Endothelial cell of umbilical vein (primary cell): ENCODE results near the gene RAB7A. TPM values are rescaled to one million over a fixed set of nuclear protein-coding genes. Genes with fewer than 3 reads are reported as not detected.

Experiments
- BruUV-seq: library from RNA; stranded (reverse); fragments of 400-500 nt; replicated peaks from 2 replicates; lab custom pipeline; 2021; lab: Mats Ljungman, UMichigan
- CTCF ChIA-PET: fragments of 300-600, 350-600 bp; sonication (Branson Sonifier 250); formaldehyde crosslinking; loops from one replicate; lab custom pipeline; 2021; ENCODE audit warnings: antibody characterized with exemption, inconsistent platforms; lab: Charles Lee
- POLR2A ChIA-PET: fragments of 300-600, 350-600 bp; sonication (Branson Sonifier 250); formaldehyde crosslinking; loops from one replicate; lab custom pipeline; 2021; ENCODE audit warnings: antibody characterized with exemption, inconsistent platforms; lab: Charles Lee
- DNase-seq: peaks from one replicate; pipeline ENCODE4 v3.0.0-alpha.2; 2011; ENCODE audit warnings: low read depth, low spot score
- FAIRE-seq: peaks from 2 replicates; lab custom pipeline; 2011; peaks lifted over from hg19 to GRCh38; lab: Jason Lieb, UNC
- H2AFZ ChIP-seq: 2 replicates; pipeline ENCODE4 v1.6.0; 2012; ENCODE audit warnings: low read depth, low read length, control low read depth, inconsistent platforms
- H3K27ac ChIP-seq: 2 replicates; pipeline ENCODE4 v1.5.1; 2011; ENCODE audit warnings: low read depth, mild to moderate bottlenecking, control low read depth, low read length, moderate library complexity; ENCODE audit not compliant: insufficient read depth
- H3K27me3 ChIP-seq, 2 experiments: 2 replicates each; pipeline versions ENCODE4 v1.6.0 to v1.6.1; 2011; ENCODE audit warnings: low read length in 2 of 2, mixed read lengths in 1 of 2; ENCODE audit not compliant: control insufficient read depth in 2 of 2, insufficient read depth in 2 of 2
- H3K36me3 ChIP-seq, 2 experiments: 2 replicates in 1 of 2; 3 replicates in 1 of 2; pipeline ENCODE4 v1.5.1; 2011; ENCODE audit warnings: low read length in 2 of 2, mild to moderate bottlenecking in 1 of 2, moderate library complexity in 1 of 2; ENCODE audit not compliant: control insufficient read depth in 2 of 2, insufficient read depth in 2 of 2; ENCODE audit errors: extremely low read depth in 1 of 2
- H3K4me1 ChIP-seq: 3 replicates; pipeline ENCODE4 v1.5.1; 2011; ENCODE audit warnings: mild to moderate bottlenecking, low read length; ENCODE audit not compliant: control insufficient read depth, insufficient read depth; ENCODE audit errors: extremely low read depth
- H3K4me2 ChIP-seq: 2 replicates; pipeline ENCODE4 v1.6.1; 2011; ENCODE audit warnings: low read length, control low read depth, mixed read lengths; ENCODE audit not compliant: insufficient read depth
- H3K4me3 ChIP-seq, 3 experiments: fragments of 200-600 bp in 1 of 3; sonication (generic), shearing (Covaris generic) in 1 of 3; replicated peaks in 1 of 3; 2 replicates each; pipeline ENCODE4 v1.5.1; 2011 to 2016; ENCODE audit warnings: control low read depth in 3 of 3, low read length in 3 of 3, mild to moderate bottlenecking in 2 of 3, inconsistent platforms in 1 of 3, low read depth in 1 of 3, moderate library complexity in 1 of 3; ENCODE audit not compliant: insufficient read depth in 1 of 3
- H3K79me2 ChIP-seq: 2 replicates; pipeline ENCODE4 v1.6.0; 2012; ENCODE audit warnings: low read length, inconsistent platforms; ENCODE audit not compliant: control insufficient read depth, insufficient read depth
- H3K9ac ChIP-seq: replicated peaks from 2 replicates; pipeline ENCODE3; 2011; ENCODE audit warnings: low read length, control low read depth; ENCODE audit not compliant: insufficient read depth; ENCODE audit errors: extremely low read depth
- H3K9me1 ChIP-seq: replicated peaks from 3 replicates; pipeline ENCODE4 v1.6.0; 2011; ENCODE audit warnings: mild to moderate bottlenecking, low read length; ENCODE audit not compliant: control insufficient read depth, insufficient read depth; ENCODE audit errors: extremely low read depth
- H3K9me3 ChIP-seq: replicated peaks from 2 replicates; pipeline ENCODE4 v1.5.1; 2012; ENCODE audit warnings: low read length, inconsistent platforms; ENCODE audit not compliant: control insufficient read depth, insufficient read depth
- H4K20me1 ChIP-seq: replicated peaks from 2 replicates; pipeline ENCODE3; 2011; ENCODE audit warnings: mild to moderate bottlenecking, low read length; ENCODE audit not compliant: control insufficient read depth, insufficient read depth; ENCODE audit errors: extremely low read depth
- EZH2 ChIP-seq: IDR thresholded peaks from 2 replicates; pipeline ENCODE4 v1.6.1; 2012; ENCODE audit warnings: borderline replicate concordance, low read depth, mild to moderate bottlenecking, moderate library complexity, low read length, inconsistent platforms; ENCODE audit not compliant: severe bottlenecking
- FOS ChIP-seq: IDR thresholded peaks from 2 replicates; pipeline ENCODE4 v1.6.1; 2011; ENCODE audit warnings: mild to moderate bottlenecking, low read length, moderate library complexity, borderline replicate concordance; ENCODE audit not compliant: insufficient read depth
- GATA2 ChIP-seq: IDR thresholded peaks from 2 replicates; pipeline ENCODE4 v1.7.0; 2011; ENCODE audit warnings: low read depth, mild to moderate bottlenecking, moderate library complexity, mixed read lengths, low read length; ENCODE audit not compliant: insufficient read length, insufficient read depth
- JUN ChIP-seq: IDR thresholded peaks from 2 replicates; pipeline ENCODE4 v1.6.1; 2011; ENCODE audit warnings: borderline replicate concordance, low read depth; ENCODE audit not compliant: insufficient read length, insufficient read depth
- MYC ChIP-seq: IDR thresholded peaks from one replicate; pipeline ENCODE4 v1.6.1; 2011; ENCODE audit warnings: mild to moderate bottlenecking, low read depth, low read length
- POLR2A ChIP-seq: IDR thresholded peaks from 2 replicates; pipeline ENCODE4 v1.6.1; 2012; ENCODE audit warnings: low read depth, mild to moderate bottlenecking, control low read depth, low read length
- POLR2AphosphoS5 ChIP-seq: IDR thresholded peaks from 2 replicates; pipeline ENCODE4 v1.6.1; 2012; ENCODE audit warnings: low read depth, mild to moderate bottlenecking, control low read depth, low read length, moderate library complexity; ENCODE audit not compliant: insufficient read depth
- dilution Hi-C: fragments of 300-500 bp; cut with MboI; formaldehyde crosslinking; loops from one replicate; pipeline ENCODE4 v1.15.0; 2019; ENCODE audit warnings: low sequenced_read_pairs; ENCODE audit not compliant: extremely low pct_ligation_motif_present
- intact Hi-C: fragments of 100-400 bp; cut with micrococcal nuclease; formaldehyde crosslinking; loops from one replicate; pipeline ENCODE4 v1.10.0; 2022
- polyA plus RNA-seq, 4 experiments: library from polyadenylated mRNA; depleted of rRNA in 3 of 4; stranded (reverse) in 3 of 4; unstranded in 1 of 4; fragments of >200 nt; gene quantifications; 2 replicates each; pipeline versions ENCODE4 v1.2.1 to v1.2.3, GENCODE V29; 2011 to 2012; ENCODE audit warnings: missing spikeins in 1 of 4
- total RNA-seq: library from RNA; stranded (reverse); gene quantifications from 2 replicates; pipeline ENCODE4 v1.2.3, GENCODE V29; 2021
- TF ChIP-seq, protein P1 (sequence below): IDR thresholded peaks from 2 replicates; pipeline ENCODE4 v1.6.1; 2011; ENCODE audit not compliant: insufficient read depth, insufficient read length
- TF ChIP-seq, protein P2 (sequence below), 2 donors: IDR thresholded peaks; 1 replicate in 1 of 2; 2 replicates in 1 of 2; pipeline ENCODE4 v1.5.1; 2011; ENCODE audit warnings: low read length in 2 of 2, mild to moderate bottlenecking in 2 of 2, moderate library complexity in 2 of 2, control low read depth in 1 of 2, inconsistent platforms in 1 of 2, low read depth in 1 of 2; ENCODE audit not compliant: insufficient read depth in 1 of 2; ENCODE audit errors: extremely low read depth in 1 of 2

The RAB7A gene
- total and polyA plus RNA-seq, 2 donors (not counting 3 experiments of a cell fraction or from before 2014, with no cell fraction given): 243 to 262 TPM

DNA sequence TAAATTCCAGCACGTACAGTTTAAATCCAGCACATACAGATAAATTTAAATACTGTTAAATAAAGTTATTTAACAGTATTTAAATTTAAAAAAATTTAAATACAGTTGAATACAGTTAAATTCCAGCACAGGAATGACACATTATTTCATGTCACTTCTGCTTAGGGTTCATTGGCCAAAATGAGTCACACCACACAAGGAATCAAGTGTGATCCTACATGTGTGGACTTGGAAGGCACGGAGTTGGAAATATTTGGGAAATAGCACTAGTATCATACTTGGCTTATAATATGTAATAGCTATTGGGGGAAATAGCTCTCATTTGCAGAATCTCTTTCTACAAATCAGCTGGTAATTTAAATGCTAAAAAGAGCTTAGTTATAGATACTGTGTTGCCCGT is 10.6 kb downstream of the RAB7A start:
- FAIRE-seq: no peak
- Histone ChIP-seq H3K9me3 (no peaks in the 10 kb centered on the region), H3K27me3 (no peaks in the 10 kb centered on the region), H3K4me3 (no peak overlapping the region), H3K36me3 (peaks cover 0 to 2% of the 10 kb centered on the region in 2 experiments), H3K4me1 (no peaks in the 10 kb centered on the region), H2AFZ (no peak overlapping the region), H3K4me2 (no peak overlapping the region), H4K20me1 (peaks cover 42% of the 10 kb centered on the region), H3K27ac (no peak overlapping the region), H3K9ac (no peak overlapping the region), H3K9me1 (no peaks in the 10 kb centered on the region), H3K79me2 (peaks cover 96% of the 10 kb centered on the region)
- dilution Hi-C loops (no loop called here), intact Hi-C loops (no loop called here)
- TF ChIP-seq EZH2: no peak
- TF ChIP-seq POLR2AphosphoS5: no peak
- TF ChIP-seq, protein P1, sequence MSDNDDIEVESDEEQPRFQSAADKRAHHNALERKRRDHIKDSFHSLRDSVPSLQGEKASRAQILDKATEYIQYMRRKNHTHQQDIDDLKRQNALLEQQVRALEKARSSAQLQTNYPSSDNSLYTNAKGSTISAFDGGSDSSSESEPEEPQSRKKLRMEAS: no peak
- TF ChIP-seq GATA2: no peak
- TF ChIP-seq, protein P2, sequence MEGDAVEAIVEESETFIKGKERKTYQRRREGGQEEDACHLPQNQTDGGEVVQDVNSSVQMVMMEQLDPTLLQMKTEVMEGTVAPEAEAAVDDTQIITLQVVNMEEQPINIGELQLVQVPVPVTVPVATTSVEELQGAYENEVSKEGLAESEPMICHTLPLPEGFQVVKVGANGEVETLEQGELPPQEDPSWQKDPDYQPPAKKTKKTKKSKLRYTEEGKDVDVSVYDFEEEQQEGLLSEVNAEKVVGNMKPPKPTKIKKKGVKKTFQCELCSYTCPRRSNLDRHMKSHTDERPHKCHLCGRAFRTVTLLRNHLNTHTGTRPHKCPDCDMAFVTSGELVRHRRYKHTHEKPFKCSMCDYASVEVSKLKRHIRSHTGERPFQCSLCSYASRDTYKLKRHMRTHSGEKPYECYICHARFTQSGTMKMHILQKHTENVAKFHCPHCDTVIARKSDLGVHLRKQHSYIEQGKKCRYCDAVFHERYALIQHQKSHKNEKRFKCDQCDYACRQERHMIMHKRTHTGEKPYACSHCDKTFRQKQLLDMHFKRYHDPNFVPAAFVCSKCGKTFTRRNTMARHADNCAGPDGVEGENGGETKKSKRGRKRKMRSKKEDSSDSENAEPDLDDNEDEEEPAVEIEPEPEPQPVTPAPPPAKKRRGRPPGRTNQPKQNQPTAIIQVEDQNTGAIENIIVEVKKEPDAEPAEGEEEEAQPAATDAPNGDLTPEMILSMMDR (IDR thresholded peaks at IDR 0.05; ENCODE audit: extremely low read depth in 1 of 2, insufficient read depth in 1 of 2, low read depth in 1 of 2, low read length in 2 of 2): no peak
- no peak for TF ChIP-seq JUN
- no peak for TF ChIP-seq FOS
- TF ChIP-seq POLR2A: no peak
- no peak for TF ChIP-seq MYC
- POLR2A ChIA-PET: interaction anchor here (0.8 kb wide), 1 partner anchor 13 kb away, joined by 8 read pairs; no protein-coding TSS in a partner anchor
- CTCF ChIA-PET: interaction anchor here (1.2 kb wide), 1 partner anchor 109 kb away, joined by 3 read pairs; no protein-coding TSS in a partner anchor
- DNase-seq: no peak
- no TSS peak for BruUV-seq
